GM12864 (cell line): ENCODE results near the gene TRMT13.

Experiments
- DNase-seq: peaks from one replicate; pipeline ENCODE4 v3.0.0-alpha.2; 2011; ENCODE audit warnings: low read depth
- H3K4me3 ChIP-seq: 2 replicates; pipeline ENCODE4 v1.5.1; 2011; ENCODE audit warnings: mild to moderate bottlenecking, low read depth, low read length, control low read depth
- TF ChIP-seq, protein P1 (sequence below): IDR thresholded peaks from 2 replicates; pipeline ENCODE4 v1.5.1; 2011; ENCODE audit warnings: low read depth, mild to moderate bottlenecking, moderate library complexity, low read length, control low read depth, inconsistent platforms; ENCODE audit errors: missing control alignments

Gene TRMT13

DNA sequence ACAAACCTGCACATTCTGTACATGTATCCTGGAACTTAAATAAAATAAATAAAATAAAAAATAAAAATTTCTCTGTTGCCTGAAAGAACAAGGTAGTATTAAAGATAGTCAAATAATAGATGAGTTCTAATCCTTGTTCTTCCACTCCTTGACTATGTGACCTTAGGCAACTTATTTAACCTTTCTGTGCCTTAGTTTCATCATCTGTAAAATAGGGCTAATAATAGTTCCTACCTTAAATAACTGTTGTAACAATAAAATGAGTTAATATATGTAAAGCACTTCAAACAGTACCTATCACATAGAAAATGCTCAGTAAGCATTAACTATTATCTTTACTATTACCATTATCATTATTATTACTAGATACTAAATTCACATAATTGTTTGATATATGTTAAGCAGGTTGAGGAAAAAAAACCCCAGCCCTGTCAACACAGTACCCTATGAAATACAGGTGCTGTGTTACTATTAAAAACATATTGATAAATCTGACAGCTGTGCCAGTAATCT, 23.4 kb upstream of the TRMT13 start:
- no peak overlapping the region for H3K4me3 ChIP-seq
- TF ChIP-seq, protein P1, sequence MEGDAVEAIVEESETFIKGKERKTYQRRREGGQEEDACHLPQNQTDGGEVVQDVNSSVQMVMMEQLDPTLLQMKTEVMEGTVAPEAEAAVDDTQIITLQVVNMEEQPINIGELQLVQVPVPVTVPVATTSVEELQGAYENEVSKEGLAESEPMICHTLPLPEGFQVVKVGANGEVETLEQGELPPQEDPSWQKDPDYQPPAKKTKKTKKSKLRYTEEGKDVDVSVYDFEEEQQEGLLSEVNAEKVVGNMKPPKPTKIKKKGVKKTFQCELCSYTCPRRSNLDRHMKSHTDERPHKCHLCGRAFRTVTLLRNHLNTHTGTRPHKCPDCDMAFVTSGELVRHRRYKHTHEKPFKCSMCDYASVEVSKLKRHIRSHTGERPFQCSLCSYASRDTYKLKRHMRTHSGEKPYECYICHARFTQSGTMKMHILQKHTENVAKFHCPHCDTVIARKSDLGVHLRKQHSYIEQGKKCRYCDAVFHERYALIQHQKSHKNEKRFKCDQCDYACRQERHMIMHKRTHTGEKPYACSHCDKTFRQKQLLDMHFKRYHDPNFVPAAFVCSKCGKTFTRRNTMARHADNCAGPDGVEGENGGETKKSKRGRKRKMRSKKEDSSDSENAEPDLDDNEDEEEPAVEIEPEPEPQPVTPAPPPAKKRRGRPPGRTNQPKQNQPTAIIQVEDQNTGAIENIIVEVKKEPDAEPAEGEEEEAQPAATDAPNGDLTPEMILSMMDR = no peak
- no peak for DNase-seq

DNA sequence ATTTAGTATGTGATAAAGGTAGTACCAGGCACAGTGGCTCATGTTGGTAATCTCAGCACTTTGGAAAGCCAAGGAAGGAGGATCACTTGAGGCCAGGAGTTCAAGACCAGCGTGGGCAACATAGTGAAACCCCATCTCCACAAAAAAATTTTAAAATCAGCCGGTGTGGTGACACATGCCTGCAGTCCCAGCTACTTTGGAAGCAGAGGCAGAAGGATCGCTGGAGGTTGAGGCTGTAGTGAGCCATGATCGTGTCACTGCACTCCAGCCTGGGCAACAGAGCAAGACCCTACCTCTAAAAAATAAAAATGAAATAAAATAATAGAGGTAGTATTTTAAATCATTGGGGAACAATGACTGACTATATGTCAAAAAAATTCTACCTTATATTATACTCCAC, 17.4 kb upstream of the TRMT13 start:
- TF ChIP-seq, protein P1 = no peak
- DNase-seq = no peak
- no peak overlapping the region for H3K4me3 ChIP-seq

DNA sequence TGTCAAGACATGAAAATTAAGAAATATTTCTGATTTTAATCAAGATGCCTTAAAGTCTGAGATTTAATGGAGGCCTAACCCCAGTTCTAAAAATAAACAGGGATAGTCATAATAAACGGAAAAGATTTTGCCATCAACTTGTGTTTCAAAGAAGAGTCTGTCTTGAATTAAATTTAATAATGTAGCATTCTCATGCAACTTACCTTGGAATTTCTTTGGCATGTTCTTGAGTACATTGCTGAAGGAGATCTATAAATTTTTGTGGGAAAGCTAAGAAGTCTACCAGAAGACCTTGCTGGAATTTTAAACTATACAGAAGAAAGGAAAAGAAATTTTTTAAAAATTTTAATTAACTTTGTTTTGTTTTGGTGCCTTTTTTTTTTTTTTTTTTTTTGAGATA, 10.8 kb upstream of the TRMT13 start:
- TF ChIP-seq, protein P1 = no peak
- no peak overlapping the region for H3K4me3 ChIP-seq
- no peak for DNase-seq

DNA sequence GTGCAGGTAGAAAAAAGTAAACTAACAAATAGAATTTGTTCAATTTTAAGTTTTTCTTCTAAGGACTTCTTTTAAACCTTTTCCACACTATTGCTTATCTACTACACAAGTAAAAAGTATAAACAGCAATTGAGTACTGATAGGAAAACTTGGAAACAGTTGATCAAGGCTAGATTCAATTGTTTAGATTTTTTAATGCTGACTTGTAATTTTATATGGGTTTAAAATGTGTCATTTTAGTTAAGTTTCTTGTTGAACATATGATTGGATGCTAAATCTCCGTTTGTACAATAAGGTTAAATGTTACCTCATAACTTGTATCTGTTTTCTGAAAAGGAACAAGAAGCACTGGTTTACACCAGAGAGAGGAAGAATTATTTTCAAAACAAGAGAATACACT, 5.7 kb upstream of the TRMT13 start:
- DNase-seq = no peak
- TF ChIP-seq, protein P1 = no peak
- no peak overlapping the region for H3K4me3 ChIP-seq

DNA sequence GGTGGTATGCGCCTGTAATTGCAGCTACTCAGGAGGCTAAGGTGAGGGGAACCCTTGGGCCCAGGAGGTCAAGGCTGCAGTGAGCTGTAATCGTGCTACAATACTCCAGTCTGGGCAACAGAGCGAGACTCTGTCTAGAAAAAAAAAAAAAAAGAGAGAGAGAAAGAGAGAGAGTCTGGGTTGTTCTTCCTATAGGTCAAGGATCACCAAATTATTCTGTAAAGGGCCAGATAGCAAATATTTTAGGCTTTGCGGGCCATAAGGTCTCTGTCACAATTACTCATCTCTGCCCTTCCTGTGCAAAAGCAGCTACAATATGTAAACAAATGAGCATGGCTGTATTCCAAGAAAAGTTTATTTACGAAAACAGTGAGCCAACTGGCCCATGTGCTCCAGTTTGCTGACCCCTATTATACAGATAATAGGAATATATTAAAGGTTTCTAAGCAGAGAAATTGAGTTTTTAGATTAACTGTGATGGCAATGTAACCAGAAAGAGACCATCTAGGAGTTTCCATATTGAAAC, 2.3 kb upstream of the TRMT13 start:
- H3K4me3 ChIP-seq = peak overlapping the region; percentile 3; the same call in 1 of the 2 replicates
- no peak for DNase-seq
- TF ChIP-seq, protein P1 = no peak

DNA sequence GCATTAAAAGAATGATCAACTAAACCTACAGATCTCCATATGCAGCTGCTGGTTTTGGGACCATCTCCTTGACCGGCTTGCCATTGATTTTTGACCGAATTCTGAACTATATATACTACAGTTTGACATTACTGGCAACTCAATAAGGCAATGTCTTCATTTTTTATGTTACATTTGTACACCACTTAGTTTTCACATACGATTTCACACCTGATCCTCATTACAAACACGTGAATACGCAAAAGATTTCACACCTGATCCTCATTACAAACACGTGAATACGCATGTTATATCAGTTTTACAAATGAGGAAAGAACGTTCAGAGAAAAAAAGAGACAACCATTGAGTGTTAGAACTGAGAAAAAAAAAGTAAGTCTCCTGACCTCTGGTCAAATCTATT, 1.3 kb upstream of the TRMT13 start:
- TF ChIP-seq, protein P1 = no peak
- DNase-seq = no peak
- H3K4me3 ChIP-seq = peak overlapping the region; percentile 89

DNA sequence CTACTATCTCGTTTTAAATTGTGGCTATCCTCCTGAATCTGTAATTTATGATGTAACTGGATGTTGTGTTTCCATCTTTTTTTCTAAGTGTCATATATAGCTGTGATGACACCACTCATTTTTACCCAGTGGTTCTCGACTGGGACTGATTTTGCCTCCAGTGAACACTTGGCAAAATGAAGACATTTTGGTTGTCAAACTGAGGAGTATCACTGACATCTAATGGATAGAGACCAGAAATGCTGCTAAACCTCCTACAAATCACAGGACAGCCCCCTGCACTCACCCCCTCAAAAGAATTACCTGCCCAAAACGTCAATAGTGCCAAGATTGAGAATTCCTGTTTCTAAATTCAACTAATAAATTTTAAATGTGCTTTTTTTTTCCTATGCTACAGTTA, 1.9 kb downstream of the TRMT13 start:
- H3K4me3 ChIP-seq = no peak overlapping the region
- DNase-seq = no peak
- TF ChIP-seq, protein P1 = peak; percentile 35
